HCEC 1CT (cell line): ENCODE results near the gene PLCB1.
"Not testable (repeated sequence)": the region's sequence is repeated elsewhere in the genome, so short reads cannot be mapped to it uniquely, and the experiment has no call there.

Source experiments
- DNase-seq: peaks from one replicate; pipeline ENCODE4 v3.0.0-alpha.2; 2017

PLCB1 gene

GRCh38 chr20:8803941-8804340 is 671.9 kb downstream of the PLCB1 start:
- no peak for DNase-seq

DNA sequence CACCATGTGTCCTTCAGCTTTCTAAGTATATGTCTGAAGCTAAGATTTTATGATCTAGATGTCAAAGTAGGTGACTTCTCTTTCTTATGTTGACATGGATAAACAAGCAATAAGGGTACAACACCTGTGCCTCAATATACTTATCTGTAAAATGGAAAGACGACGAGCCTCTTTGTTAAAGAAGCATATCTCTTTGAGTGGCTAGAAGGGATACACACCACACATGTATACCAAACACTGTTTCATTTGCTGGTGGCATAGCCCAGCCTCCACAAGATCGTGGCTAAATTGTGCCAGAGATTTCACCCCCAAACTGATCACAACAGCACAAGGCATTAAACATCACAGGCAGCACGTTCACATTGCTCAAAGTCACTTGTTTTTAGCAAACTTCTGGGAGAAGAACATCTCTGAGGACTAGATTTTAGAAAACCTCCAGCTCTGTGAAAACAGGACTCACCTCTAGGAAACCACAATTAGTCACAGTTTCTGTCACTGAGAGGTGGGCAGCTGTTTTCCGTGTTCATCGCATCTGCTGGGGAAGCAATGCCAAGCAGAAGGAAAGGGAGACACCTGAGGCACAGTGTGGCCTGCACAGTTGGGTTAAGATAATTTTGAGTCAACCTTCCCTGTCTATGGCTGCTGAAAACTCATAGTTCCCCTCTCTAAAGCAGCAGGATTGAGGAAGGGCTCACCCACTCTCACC is 673.8 kb downstream of the PLCB1 start:
- DNase-seq: no peak

- no peak for DNase-seq
These were observed 675.6 kb downstream of the PLCB1 start for GRCh38 chr20:8807480-8808201.

DNA sequence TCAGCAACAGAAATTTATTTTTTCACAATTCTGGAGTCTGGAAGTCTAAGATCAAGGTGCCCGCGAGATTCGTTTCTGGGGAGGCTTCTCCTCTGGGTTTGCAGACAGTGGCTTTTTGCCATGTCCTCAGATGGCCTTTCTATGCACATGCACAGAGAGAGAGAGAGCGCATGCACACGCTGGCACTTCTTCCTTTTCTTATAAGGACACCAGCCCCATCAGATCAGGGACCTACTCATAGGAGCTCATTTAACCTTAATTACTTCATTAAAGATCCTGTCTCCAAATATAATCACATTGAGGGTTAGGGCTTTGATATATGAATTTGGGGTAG is 676.1 kb downstream of the PLCB1 start:
- no peak for DNase-seq

DNA sequence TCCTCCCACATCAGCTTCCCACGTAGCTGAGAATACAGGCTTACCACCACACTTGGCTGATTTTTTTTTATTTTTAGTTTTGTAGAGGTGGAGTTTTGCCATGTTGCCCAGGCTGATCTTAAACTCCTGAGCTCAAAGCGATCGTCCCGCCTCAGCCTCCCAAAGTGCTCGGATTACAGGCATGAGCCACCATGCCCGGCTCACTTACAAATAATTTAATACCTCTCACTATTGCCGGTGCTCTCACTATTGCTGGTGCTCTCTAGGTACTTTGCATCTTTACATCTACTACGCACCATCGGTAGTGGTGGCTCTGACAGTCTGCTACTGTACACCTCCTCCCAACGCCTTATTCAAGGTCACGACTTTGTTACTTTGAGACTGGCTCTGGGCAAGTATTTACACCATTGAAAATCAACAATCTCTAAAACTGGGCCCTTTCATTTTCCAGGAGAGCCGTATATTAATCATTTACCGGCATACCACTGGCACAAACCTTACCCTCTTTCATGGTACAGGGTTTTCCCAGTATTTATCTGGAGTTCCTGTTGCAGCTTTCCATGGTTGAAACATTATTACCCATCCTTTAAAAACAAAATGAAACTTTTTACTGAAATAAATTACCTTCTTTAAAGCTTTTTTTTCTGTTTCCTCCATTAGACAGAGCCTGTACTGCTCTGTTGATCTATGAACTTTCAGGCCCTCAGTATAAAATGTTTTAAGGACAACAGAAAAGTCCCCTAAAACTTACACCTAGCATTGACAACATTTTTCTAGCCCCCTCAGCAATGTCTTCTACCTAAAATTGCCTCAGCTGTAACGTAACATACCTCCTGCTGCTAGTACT is 677.3 kb downstream of the PLCB1 start:
- DNase-seq: no peak

DNA sequence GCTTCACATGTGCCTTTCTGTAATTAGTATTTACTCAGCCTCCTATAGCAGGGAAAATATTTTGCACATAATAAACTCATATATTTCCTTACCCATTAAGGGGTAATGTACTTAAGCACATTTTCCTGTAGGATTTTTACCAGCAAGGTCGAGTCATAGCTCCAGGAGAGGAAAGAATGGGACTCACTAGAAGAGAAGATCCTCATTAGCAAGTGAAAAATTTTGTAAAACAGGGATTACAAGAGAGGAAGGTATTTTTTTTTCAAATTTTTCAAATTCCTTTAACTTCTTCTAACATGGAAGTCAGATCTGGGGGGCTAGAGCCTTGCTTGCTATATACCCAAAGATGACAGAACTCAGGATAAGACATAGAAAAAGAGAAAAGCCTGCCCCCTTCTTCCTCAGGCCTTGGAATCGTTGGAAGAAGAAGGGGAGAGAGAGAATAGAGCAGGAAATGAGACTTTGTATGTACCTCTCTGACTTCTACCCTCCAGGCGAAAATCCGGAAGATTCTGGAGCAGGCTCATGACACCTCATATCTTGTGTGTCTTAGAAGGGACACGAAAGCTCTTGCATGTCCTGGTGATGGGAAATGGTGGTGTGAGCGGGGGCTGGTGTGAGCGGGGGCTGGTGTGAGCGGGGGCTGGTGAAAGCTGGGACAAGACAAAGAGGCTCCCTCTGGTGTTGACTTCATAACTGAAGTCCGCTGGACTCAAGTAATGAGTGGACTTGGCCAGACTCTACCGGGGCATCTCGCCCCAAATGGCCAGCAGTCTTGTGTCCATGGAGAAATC is 679.9 kb downstream of the PLCB1 start:
- DNase-seq: no peak

GRCh38 chr20:8812817-8813216 is 680.8 kb downstream of the PLCB1 start:
- no peak for DNase-seq

DNA sequence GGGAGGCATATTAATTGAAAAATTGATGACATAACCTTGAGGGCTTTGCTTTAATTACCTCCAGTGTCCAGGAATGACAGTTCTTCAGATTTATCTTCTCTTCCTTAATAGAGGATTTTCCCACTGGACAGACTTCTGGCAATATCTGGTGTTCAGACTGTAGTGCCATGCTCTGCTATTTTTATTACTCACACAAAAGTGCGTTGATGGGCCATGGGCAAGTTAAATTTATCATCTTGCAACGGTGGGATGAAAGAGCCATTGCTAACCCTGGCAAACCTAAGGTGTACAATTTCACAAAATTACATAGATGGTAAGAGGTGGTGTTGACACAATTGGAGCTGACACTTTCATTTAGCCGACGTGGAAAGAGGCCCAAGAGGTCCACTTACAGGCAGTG is 683.1 kb downstream of the PLCB1 start:
- DNase-seq: no peak

- DNase-seq: peak; percentile 1
These were observed 697.2 kb downstream of the PLCB1 start for GRCh38 chr20:8829256-8829655.

DNA sequence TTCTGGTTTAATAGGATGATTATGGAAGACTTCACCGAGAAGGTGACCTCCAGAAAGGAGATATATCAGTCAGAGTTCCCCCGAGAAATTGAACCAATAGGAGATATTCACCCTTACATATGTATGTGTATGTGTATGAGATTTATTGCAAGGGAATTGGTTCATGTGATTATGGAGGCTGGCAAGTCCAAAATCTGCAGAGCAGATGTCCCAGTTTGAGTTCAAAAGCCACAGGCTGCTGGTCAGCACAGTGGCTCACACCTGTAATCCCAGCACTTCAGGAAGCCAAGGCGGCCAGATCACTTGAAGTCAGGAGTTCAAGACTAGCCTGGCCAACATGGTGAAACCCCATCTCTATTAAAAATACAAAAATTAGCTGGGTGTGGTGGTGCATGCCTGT is 702.2 kb downstream of the PLCB1 start:
- not testable (repeated sequence) for DNase-seq

GRCh38 chr20:8834851-8835250 is 702.8 kb downstream of the PLCB1 start:
- no peak for DNase-seq

DNA sequence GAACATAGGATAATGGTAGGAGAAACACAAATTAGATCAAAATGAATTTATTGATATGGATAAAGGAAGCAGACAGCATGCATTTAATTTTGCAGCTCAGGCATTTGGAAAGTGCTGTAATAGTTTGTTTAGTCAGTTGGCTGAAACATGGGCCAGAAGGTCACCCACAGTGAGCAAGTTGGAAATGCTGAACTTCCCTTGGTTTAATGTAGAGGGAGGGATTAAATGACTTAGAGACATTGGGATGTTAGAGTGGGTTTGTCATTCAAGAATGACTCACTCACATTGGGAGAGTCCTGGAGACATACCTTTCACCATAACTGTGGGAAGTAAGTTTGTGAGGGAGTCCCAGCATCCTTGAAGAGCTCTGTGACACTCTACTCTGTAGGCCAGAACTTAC is 705.3 kb downstream of the PLCB1 start:
- DNase-seq: peak; percentile 56

GRCh38 chr20:8842525-8842924 is 710.5 kb downstream of the PLCB1 start:
- DNase-seq: no peak

DNA sequence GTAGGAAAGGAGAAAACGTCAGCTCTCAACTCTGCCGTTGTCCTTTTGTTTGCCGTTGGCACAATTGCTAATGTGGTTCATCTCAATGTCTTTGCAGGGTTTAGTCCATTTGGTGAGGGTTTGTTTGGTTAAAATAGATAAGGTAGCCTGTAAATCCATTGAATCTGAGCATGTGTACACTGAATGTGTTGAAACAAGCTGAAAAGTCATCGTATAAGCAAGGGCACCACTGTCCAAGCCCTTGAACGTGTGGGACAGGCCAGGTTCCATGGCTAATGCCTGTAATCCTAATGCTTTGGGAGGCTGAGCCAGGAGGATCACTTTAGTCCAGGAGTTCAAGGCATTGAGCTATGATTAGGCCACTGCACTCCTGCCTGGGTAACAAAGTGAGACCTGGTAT is 712.1 kb downstream of the PLCB1 start:
- DNase-seq: no peak

- no peak for DNase-seq
These were observed 717.9 kb downstream of the PLCB1 start for GRCh38 chr20:8849990-8850389.

DNA sequence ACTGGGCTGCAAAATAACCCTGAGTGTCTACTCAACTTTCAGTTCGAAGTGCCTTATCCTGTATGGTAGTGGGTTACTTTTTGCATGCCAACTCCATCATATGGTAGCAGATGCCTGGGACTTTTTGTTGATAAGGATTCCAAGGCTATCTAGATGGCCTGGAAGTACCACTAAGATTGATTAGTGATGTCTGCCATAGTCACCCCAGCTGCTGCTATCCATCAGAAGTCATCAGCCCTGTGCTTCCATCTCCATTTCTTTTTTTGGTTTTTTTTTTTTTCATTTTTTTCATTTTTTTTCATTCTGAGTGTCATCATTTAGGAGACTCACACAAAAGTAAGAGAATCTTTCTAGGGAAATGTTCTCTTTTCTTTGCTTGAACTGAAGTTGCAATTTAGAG is 719.4 kb downstream of the PLCB1 start:
- DNase-seq: no peak

- not testable (repeated sequence) for DNase-seq
These were observed 719.9 kb downstream of the PLCB1 start for GRCh38 chr20:8851919-8852318.

DNA sequence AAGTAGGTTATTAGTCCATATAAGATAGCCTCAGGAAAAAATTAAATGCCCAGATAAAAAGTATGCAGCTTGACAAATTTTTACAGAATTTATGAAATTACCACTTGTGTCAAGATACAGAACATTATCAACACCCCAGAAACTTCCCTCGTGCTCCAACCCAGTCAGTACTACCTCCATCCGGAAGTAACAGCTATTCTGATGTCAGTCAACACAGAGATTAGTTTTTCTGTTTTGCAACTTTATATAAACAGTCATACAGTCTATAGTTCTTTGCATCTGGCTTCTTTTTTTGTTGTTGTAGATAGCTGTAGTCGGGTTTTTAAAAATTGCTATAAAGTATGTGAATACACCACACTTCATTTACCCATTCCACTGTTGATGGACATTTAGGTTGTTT is 721.1 kb downstream of the PLCB1 start:
- not testable (repeated sequence) for DNase-seq

DNA sequence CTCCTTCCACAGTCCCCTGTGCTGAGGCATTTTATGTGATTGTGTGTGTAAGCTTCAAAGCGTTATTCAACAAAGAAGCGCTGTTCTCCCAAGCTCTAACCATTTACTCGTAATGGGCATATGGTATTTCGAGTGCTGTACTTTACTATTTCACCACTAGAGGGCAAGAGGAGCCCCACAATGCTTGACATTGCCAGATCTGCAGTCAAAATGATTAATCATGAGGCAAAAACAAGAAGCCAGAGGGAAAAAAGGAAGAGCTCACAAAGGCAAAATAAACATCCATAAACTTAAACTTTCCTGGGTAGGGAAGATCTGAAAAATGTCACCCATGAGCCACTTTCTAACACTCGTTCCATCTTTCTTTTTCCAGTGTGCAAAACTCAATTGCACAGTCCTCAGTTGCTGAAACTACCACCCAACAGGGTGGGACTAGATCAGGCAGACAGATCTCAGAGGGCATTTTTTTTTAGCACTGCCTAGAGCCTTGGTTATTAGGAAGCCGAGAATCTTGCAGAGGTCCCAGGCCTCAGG is 721.8 kb downstream of the PLCB1 start:
- DNase-seq: peak; percentile 81

- DNase-seq: peak; percentile 66
These were observed 722.5 kb downstream of the PLCB1 start for GRCh38 chr20:8854571-8854970.

- DNase-seq: peak; percentile 74
These were observed 723.2 kb downstream of the PLCB1 start for GRCh38 chr20:8855315-8855714.

- DNase-seq: no peak
These were observed 724.6 kb downstream of the PLCB1 start for GRCh38 chr20:8856668-8857067.
